HCT116 (cell line): ENCODE results near the gene MEI1.

ENCODE experiments used
- ATF3 ChIP-seq: IDR thresholded peaks from 2 replicates; pipeline ENCODE4 v1.6.1; 2012
- CTCF ChIP-seq, 3 experiments: fragments of 200-600 bp in 1 of 3; sonication (generic) in 1 of 3; IDR thresholded peaks in 2 of 3; conservative IDR thresholded peaks in 1 of 3; 2 replicates each; pipeline ENCODE4 v1.5.1; 2012 to 2017; ENCODE audit warnings: low read depth in 2 of 3, low read length in 2 of 3, antibody characterized with exemption in 1 of 3, borderline replicate concordance in 1 of 3, control low read depth in 1 of 3, mild to moderate bottlenecking in 1 of 3, mixed read lengths in 1 of 3, mixed run types in 1 of 3, moderate library complexity in 1 of 3; ENCODE audit not compliant: insufficient read depth in 1 of 3
- EGR1 ChIP-seq: IDR thresholded peaks from 2 replicates; pipeline ENCODE4 v1.6.1; 2012; ENCODE audit warnings: low read depth
- POLR2A ChIP-seq: IDR thresholded peaks from 2 replicates; pipeline ENCODE4 v1.7.0; 2011; ENCODE audit warnings: borderline replicate concordance; ENCODE audit not compliant: insufficient read depth, insufficient read length; ENCODE audit errors: extremely low read depth
- SIN3A ChIP-seq: IDR thresholded peaks from 2 replicates; pipeline ENCODE4 v1.6.1; 2012; ENCODE audit warnings: low read depth
- SP1 ChIP-seq: IDR thresholded peaks from 2 replicates; pipeline ENCODE4 v1.6.1; 2012; ENCODE audit warnings: low read depth
- SRF ChIP-seq: IDR thresholded peaks from 2 replicates; pipeline ENCODE4 v1.6.1; 2012; ENCODE audit warnings: low read depth
- YY1 ChIP-seq: IDR thresholded peaks from 2 replicates; pipeline ENCODE4 v1.6.1; 2011; ENCODE audit warnings: low read length, low read depth, moderate library complexity, mild to moderate bottlenecking; ENCODE audit not compliant: insufficient replicate concordance; ENCODE audit errors: extremely low read depth
- ZNF274 ChIP-seq: fragments of 200-500 bp; sonication (Bioruptor generic); IDR thresholded peaks from 2 replicates; pipeline ENCODE4 v1.6.1; 2014; ENCODE audit warnings: mild to moderate bottlenecking, low read depth, low read length, inconsistent platforms

GRCh38 chr22:41827671-41828070 is 128.4 kb downstream of the MEI1 start:
- TF ChIP-seq ZNF274 (no peak), ATF3 (no peak), SP1 (no peak), EGR1 (no peak), YY1 (no peak), POLR2A (no peak), CTCF (IDR thresholded peaks at IDR 0.05 in 2 of 3, conservative IDR thresholded peaks at IDR 0.05 in 1 of 3; ENCODE audit: borderline replicate concordance in 1 of 3, insufficient read depth in 1 of 3, low read depth in 2 of 3, low read length in 2 of 3) (no peak), SIN3A (no peak), SRF (no peak)
